Endometrial microvascular endothelial cells (primary cell): ENCODE results near the gene SYCP2. TPM values are rescaled to one million over a fixed set of nuclear protein-coding genes. Genes with fewer than 3 reads are reported as not detected.

Source experiments
- in situ Hi-C: cut with HindIII; loops from 2 replicates; pipeline ENCODE4 v1.10.0; 2017; ENCODE audit warnings: low sequenced_read_pairs, low pct_unique_long_range_greater_than_20kb; ENCODE audit errors: inconsistent ontology term
- total RNA-seq: library from RNA; depleted of rRNA; stranded (reverse); fragments of >200 nt; gene quantifications from one replicate; pipeline ENCODE4 v1.2.3, GENCODE V29; 2015; ENCODE audit errors: inconsistent ontology term

The SYCP2 gene
- total RNA-seq, 1 donor from 2014 or later: not detected

- in situ Hi-C loops: no loop called here
These were observed 118.5 kb downstream of the SYCP2 start for GRCh38 chr20:59814840-59815340.

DNA sequence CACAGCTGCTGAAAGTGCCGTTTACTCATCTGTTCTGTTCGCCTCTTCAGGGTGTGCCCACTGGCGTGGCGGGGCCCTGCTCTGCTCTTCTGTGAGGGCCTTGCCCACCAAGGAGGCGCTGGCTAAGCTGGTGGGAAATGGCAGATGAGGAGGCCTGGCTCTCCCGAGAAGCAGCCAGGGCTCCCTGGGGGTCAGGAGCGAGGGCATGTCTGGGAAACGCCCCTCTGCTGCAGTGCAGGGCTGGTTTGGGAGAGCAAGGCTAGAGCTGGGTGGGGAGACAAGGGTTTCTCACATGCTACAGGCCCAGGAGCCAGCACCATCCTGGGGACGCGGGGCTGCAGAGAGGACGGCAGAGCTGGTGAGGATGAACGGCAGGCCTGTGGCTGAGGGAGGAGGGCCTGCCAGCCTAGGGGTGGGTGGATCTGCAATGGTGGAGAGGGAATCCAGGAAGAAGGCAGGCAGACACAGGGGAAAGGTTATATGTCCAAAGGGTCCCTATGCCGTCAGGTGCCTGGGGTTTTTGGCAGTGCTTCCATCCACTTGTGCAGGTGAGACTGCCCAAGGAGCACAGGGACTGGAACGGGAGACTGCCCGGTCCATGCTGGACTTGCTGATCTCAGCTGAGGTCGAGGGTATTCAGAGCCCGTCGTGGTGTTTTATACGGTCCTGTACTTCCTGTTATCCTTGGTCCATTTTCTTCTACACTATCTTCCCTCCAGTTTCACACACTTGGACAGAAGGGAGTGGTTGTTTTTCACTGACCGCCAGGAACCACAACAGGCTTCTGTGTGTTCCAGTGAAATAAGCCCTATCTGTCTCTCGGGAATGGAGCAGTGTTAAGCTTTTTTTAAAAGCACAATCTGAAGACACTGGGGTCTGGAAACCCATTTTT is 119.2 kb downstream of the SYCP2 start:
- in situ Hi-C loops: no loop called here

Other genes starting within 250 kb of the SYCP2 start
- gene PPP1R3D, start 6.7 kb upstream of the SYCP2 start, total RNA-seq: 5.6 TPM
- gene FAM217B, start 6.8 kb upstream of the SYCP2 start, total RNA-seq: 5.1 TPM
- gene CDH26, start 24.8 kb upstream of the SYCP2 start, total RNA-seq: 0.65 TPM